HG03521 (cell line): ENCODE results near the gene RNFT2.
A peak's percentile ranks its signal among the peaks of the same experiment; 100 is the strongest.

Source experiments
- ATAC-seq: cut with Tn5 transposase; IDR thresholded peaks from one replicate; pipeline ENCODE4 v1.9.1; 2021; ENCODE audit warnings: mild to moderate bottlenecking, moderate library complexity; ENCODE audit not compliant: unreplicated experiment

Gene RNFT2

GRCh38 chr12:116820064-116820656 lies 82.0 kb downstream of the RNFT2 start:
- ATAC-seq: no peak

- ATAC-seq: no peak
These were observed 83.2 kb downstream of the RNFT2 start for GRCh38 chr12:116821291-116821690.

GRCh38 chr12:116827432-116827831 lies 89.3 kb downstream of the RNFT2 start:
- no peak for ATAC-seq

- ATAC-seq: no peak
These were observed 94.2 kb downstream of the RNFT2 start for GRCh38 chr12:116832353-116832752.

GRCh38 chr12:116833474-116833873 lies 95.4 kb downstream of the RNFT2 start:
- no peak for ATAC-seq

GRCh38 chr12:116835484-116835883 lies 97.4 kb downstream of the RNFT2 start:
- ATAC-seq: no peak

GRCh38 chr12:116837097-116837496 lies 99.0 kb downstream of the RNFT2 start:
- no peak for ATAC-seq

GRCh38 chr12:116838365-116838764 lies 100.2 kb downstream of the RNFT2 start:
- no peak for ATAC-seq

GRCh38 chr12:116839287-116839830 lies 101.2 kb downstream of the RNFT2 start:
- ATAC-seq: no peak

GRCh38 chr12:116843085-116843484 lies 105.0 kb downstream of the RNFT2 start:
- no peak for ATAC-seq

GRCh38 chr12:116849216-116849615 lies 111.1 kb downstream of the RNFT2 start:
- ATAC-seq: no peak

GRCh38 chr12:116852303-116852702 lies 114.2 kb downstream of the RNFT2 start:
- no peak for ATAC-seq

- ATAC-seq: no peak
These were observed 115.4 kb downstream of the RNFT2 start for GRCh38 chr12:116853507-116853906.

GRCh38 chr12:116855744-116856470 lies 117.8 kb downstream of the RNFT2 start:
- no peak for ATAC-seq

- ATAC-seq: no peak
These were observed 118.6 kb downstream of the RNFT2 start for GRCh38 chr12:116856729-116857128.

GRCh38 chr12:116859079-116859478 lies 121.0 kb downstream of the RNFT2 start:
- no peak for ATAC-seq

GRCh38 chr12:116860263-116860662 lies 122.1 kb downstream of the RNFT2 start:
- no peak for ATAC-seq

- ATAC-seq: peak; percentile 77
These were observed 123.2 kb downstream of the RNFT2 start for GRCh38 chr12:116861320-116861719.

- no peak for ATAC-seq
These were observed 124.1 kb downstream of the RNFT2 start for GRCh38 chr12:116862167-116862566.

GRCh38 chr12:116863275-116863767 lies 125.2 kb downstream of the RNFT2 start:
- ATAC-seq: no peak

GRCh38 chr12:116864371-116865160 lies 126.5 kb downstream of the RNFT2 start:
- ATAC-seq: no peak
